Left renal cortex interstitium (tissue), 4 donors: ENCODE data around the gene TBC1D2B. TPM values are rescaled to one million over a fixed set of nuclear protein-coding genes. Genes with fewer than 3 reads are reported as not detected.

Source experiments
- DNase-seq, 4 donors: peaks; one replicate each; pipeline ENCODE4 v3.0.0-alpha.2; 2013; ENCODE audit warnings: low read depth in 4 of 4, low spot score in 2 of 4, missing footprints in 1 of 4
- polyA plus RNA-seq, 4 donors: library from polyadenylated mRNA; unstranded; fragments of 120-200 nt; gene quantifications; one replicate each; pipeline ENCODE4 v1.2.1, GENCODE V29; 2013; ENCODE audit not compliant: insufficient read length in 4 of 4

Gene TBC1D2B
- 10 to 100 TPM; 29.7 to 32.1 (median 31.4) TPM for polyA plus RNA-seq

- DNase-seq: no peak
Measured at GRCh38 chr15:78077053-78077870, at the start of gene TBC1D2B. Gene TBC1D2B (minus strand): TSS chr15:78077711. CDS start chr15:78077652, 59 bp downstream.

GRCh38 chr15:78125267-78125666, 47.8 kb upstream of the TBC1D2B start:
- no peak for DNase-seq

- DNase-seq: no peak
Measured at GRCh38 chr15:78120523-78120922, 43.0 kb upstream of the TBC1D2B start.

GRCh38 chr15:78112551-78112950, 35.0 kb upstream of the TBC1D2B start:
- DNase-seq: no peak

GRCh38 chr15:78111788-78112187, 34.3 kb upstream of the TBC1D2B start:
- no peak for DNase-seq

- DNase-seq: no peak
Measured at GRCh38 chr15:78110916-78111475, 33.5 kb upstream of the TBC1D2B start.

- no peak for DNase-seq
Measured at GRCh38 chr15:78110096-78110495, 32.6 kb upstream of the TBC1D2B start.

GRCh38 chr15:78109156-78109555, 31.6 kb upstream of the TBC1D2B start:
- no peak for DNase-seq

- DNase-seq: peak in 1 of 4 donors; percentile 57
Measured at GRCh38 chr15:78108300-78109084, 31.0 kb upstream of the TBC1D2B start.

GRCh38 chr15:78107471-78107870, 30.0 kb upstream of the TBC1D2B start:
- no peak for DNase-seq

GRCh38 chr15:78105476-78106241, 28.1 kb upstream of the TBC1D2B start:
- no peak for DNase-seq

- no peak for DNase-seq
Measured at GRCh38 chr15:78104566-78105475, 27.3 kb upstream of the TBC1D2B start.

- no peak for DNase-seq
Measured at GRCh38 chr15:78104119-78104479, 26.6 kb upstream of the TBC1D2B start.

- no peak for DNase-seq
Measured at GRCh38 chr15:78103406-78104118, 26.1 kb upstream of the TBC1D2B start.

- no peak for DNase-seq
Measured at GRCh38 chr15:78102741-78103140, 25.2 kb upstream of the TBC1D2B start.

- no peak for DNase-seq
Measured at GRCh38 chr15:78102211-78102610, 24.7 kb upstream of the TBC1D2B start.

GRCh38 chr15:78101423-78102105, 24.1 kb upstream of the TBC1D2B start:
- DNase-seq: no peak

GRCh38 chr15:78100886-78101285, 23.4 kb upstream of the TBC1D2B start:
- no peak for DNase-seq
